GM21447 (cell line): ENCODE results near the gene UNC119B.
"Not testable (repeated sequence)": the region's sequence is repeated elsewhere in the genome, so short reads cannot be mapped to it uniquely, and the experiment has no call there.

Experiments
- ATAC-seq: cut with Tn5 transposase; IDR thresholded peaks from one replicate; pipeline ENCODE4 v1.9.1; 2021; ENCODE audit not compliant: unreplicated experiment

The UNC119B gene

GRCh38 chr12:120718055-120718454 is 7.8 kb downstream of the UNC119B start:
- no peak for ATAC-seq

- no peak for ATAC-seq
Measured at GRCh38 chr12:120719072-120719471, 8.8 kb downstream of the UNC119B start.

DNA sequence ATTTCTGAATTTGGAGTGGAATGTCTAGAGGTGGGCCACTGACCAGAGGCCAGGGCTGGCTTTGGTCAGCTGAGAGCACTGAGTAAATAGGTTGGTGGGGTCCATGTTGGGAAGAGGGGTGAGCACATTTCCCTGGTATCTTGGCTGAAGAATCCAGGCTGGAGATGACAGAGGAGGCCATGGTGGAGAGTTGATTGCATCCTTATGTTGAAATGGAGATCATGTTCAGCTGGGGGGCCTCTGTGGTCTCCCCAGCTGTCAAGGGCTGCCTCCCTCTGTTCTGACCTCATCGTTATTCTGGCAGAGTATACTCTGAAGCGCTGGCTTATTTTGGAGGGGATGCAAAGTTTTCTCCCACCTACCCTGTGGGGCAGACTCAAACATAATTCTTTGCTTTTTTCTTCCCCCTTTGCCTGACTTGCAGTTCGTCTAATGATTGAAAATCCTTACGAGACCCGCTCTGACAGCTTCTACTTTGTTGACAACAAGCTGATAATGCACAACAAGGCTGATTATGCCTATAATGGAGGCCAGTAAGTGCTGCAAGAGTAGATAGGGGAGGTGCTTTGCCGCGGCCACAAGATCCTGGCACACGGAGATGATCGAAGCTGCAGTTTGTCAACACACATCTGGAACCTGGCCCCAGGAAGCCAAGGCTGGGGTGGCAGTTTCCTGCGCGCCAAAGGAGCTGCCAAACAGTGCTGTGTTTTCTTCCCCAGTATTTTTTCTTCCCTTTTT is 9.4 kb downstream of the UNC119B start:
- no peak for ATAC-seq

DNA sequence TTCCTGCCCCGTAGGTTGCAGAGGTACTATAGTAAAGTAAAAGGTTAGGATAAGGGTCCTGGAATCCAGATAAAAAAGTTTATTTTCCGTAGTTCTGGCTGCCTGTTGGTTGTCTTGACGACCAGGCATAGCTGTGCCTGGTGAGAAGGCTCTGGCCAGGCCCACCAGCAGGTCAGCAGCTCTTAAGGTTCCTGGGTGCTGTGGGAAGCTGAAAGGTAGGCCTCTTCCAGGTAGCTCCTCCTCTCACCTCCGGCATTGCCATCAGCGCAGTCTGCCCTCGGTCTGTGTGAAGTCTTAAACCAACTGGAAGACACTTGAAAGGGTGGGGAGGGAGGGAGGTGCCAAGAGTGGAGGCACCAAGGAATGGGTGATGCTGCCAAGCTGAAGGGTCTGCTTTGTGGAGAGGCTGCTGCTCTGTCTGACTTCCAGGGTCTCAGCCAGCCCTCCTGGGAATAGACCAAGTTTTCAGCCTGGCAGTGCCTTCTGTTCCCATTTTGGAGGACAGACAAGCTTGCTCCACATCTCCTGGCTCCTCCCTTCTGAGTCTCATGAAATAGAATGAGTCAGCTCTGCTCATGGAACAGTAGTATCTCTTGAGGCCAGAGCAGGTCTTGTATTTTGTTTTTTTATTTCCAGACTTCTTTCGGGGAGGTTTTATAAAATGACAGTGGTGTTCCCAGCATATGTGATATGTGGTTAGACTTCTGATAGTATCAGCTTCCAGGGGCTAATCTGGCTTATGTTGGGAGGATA is 10.2 kb downstream of the UNC119B start:
- no peak for ATAC-seq

GRCh38 chr12:120720987-120721801 is 10.9 kb downstream of the UNC119B start:
- no peak for ATAC-seq

DNA sequence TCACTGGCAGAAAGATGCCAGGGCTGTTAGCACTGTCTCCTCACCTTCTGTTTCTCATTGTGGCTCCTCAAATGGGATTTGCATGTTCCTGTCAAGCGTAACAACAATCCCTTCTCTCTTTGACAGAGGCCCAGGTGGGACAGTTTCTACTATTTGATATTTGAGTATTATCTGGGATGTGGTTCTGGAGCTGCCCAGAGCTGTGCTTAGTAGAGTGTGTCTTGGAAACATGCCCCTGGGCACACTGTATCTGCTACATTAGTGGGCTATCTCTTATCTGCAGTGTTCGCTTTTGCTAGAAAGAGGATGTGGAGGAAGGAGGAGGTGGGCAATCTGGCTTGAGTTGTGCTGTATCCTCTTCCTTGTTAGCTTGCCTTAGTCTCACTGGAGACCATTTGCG is 11.6 kb downstream of the UNC119B start:
- ATAC-seq = no peak

DNA sequence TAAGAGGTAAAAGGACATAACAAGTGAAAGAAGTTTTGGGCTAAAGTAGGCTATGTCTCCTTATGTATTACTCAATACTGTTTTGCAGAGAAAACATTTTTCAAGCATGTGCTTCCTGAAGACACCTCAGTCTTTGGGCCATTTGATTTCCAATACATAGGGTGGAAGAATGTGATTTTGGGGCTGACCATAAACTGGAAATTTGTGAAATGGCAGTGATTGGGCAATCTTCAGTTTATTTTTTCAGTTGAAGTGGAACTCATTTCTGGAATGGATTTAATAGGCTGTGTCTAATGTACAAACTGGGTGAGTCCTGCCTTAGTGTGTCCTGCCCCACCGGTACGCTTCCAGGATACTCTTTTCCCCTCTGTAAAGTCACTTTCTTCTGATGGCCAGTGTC is 12.5 kb downstream of the UNC119B start:
- no peak for ATAC-seq

GRCh38 chr12:120724720-120725119 is 14.5 kb downstream of the UNC119B start:
- ATAC-seq = no peak

DNA sequence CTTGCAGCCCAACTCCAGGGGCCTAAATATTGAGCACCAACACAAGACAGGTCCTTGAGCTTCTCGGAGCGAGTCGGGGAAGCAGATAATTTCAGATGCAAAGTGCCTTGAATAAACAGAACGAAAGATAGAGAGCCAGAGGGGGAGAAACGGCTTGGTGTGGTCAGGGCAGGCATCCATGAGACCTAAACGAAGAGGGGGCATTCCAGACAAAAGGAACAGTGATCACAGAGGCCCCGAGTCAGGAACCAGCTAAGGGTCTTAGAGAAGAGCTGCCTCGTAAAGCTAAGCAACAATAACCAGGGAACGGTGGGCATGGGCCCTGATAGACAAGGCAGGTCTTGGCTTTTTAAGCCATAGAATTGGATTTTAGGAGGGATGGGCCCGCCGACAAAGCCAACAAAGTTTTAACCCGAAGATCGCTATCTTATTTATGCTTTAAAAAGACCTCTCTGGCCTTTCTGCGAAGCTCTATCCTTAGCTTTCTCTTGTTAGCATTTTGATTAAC is 14.9 kb downstream of the UNC119B start:
- no peak for ATAC-seq

- ATAC-seq = peak; percentile 87
Measured at GRCh38 chr12:120725659-120726509, 15.6 kb downstream of the UNC119B start, which contains the start of gene ACADS. ACADS (plus strand) TSS chr12:120725826; CDS start chr12:120725886, 60 bp downstream.

DNA sequence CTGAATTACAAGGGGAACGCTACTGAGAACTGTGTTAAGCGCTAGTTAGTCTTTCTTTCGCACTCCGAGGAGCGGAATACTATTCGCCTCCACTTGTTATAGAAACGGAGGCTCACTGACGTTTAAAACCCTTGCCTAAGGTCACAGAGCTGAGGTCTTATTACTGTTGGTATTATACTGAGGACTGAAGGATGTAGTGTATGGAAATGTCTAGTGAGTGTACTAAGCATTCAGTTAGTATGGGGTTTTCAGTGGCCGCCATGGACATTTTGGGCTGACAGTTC is 16.2 kb downstream of the UNC119B start:
- ATAC-seq = no peak

- ATAC-seq = no peak
Measured at GRCh38 chr12:120726961-120727360, 16.7 kb downstream of the UNC119B start.

GRCh38 chr12:120732198-120732597 is 21.9 kb downstream of the UNC119B start:
- not testable (repeated sequence) for ATAC-seq

DNA sequence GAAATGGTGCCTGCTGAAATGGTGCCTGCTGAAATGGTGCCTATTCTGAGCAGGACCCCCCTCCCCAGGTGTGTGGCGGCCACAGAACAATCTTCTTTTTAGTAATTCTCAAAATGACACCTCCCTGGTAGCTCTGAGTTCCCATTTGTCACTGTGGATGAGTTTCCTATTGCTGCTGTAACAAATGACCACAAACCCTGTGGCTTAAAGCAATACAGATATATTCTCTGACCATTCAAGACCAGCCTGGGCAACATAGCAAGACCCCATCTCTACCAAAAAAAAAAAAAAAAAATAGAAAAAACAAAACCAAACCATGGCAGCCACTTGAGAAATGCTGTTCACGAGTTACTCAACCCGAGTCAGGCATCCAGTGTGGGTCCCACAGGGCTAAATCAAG is 23.3 kb downstream of the UNC119B start:
- ATAC-seq = no peak

GRCh38 chr12:120734210-120734609 is 24.0 kb downstream of the UNC119B start:
- ATAC-seq = no peak

GRCh38 chr12:120735181-120735580 is 24.9 kb downstream of the UNC119B start:
- ATAC-seq = no peak

- ATAC-seq = no peak
Measured at GRCh38 chr12:120736404-120737331, 26.4 kb downstream of the UNC119B start.

- no peak for ATAC-seq
Measured at GRCh38 chr12:120737557-120738251, 27.4 kb downstream of the UNC119B start.
